ENCODE measurements around the gene DNAJC7.
A peak's percentile ranks its signal among the peaks of the same experiment; 100 is the strongest.
"Not testable (repeated sequence)": the region's sequence is repeated elsewhere in the genome, so short reads cannot be mapped to it uniquely, and the experiment has no call there.

The DNAJC7 gene

DNA sequence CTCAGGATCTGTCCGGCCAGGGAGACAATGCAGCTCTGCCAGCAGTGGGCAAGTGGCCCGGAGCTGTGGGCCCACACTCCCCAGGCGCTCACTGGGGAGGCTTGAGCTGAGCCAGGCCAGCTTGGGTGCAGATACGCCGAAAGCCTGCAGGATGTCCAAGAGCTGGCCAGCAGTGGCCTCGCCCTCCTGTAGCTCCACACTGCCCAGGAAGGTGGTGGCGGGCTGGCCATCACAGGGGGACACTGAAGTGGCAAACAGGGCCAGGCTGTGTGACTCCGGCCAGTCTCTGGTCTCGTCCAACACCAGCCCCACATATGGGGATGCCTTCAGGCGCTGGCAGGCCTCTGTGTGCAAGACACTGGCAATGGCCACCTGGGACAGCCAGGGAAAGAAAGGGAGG is 23.6 kb upstream of the DNAJC7 start:
- no peak for DNase-seq

DNA sequence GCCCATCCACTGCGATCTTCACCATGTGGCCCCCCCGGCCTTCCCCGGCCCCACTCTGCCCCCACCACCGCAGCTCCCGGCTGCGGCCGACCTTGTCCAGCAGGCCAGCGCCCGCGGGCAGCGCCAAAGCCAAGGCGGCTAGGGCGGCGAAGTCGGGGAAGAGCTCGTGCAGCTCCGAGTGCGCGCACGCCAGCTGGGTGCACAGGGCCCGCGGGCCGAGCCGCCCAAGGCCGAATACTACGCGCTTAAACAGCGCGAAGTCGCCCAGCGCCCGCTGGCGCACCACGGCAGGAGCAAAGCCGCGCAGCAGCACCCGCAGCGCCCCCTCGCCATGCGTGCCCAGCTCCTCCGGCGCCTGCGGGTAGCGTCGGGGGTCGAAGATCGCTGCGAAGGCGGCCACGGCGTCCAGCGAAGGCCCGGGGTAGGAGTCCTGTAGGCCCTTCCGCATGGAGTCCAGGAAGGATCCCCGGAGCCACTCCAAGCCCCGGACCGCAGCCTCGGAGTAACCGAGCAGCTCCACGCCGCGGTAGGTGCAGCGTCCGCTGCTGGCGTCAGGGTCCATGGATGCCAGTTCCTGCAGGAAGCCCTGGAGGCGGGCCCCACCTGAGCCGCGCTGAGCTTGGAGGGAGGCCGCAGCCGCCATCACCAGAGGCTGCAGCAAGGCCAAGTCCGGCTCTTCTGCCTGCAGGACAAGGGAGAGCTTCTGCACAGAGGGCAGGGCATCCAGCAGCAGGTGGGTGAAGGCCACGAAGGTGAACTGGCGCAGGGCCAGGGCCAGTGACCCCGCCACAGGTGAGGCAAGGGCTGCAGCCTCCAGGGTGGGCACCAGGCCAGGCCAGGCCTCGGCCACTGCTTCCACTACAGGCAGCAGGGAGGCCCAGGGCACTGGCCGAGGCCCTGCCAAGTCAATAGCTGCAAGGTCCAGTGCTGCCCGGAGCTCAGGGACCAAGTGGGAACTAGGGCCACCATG is 22.8 kb upstream of the DNAJC7 start:
- no peak for DNase-seq

DNA sequence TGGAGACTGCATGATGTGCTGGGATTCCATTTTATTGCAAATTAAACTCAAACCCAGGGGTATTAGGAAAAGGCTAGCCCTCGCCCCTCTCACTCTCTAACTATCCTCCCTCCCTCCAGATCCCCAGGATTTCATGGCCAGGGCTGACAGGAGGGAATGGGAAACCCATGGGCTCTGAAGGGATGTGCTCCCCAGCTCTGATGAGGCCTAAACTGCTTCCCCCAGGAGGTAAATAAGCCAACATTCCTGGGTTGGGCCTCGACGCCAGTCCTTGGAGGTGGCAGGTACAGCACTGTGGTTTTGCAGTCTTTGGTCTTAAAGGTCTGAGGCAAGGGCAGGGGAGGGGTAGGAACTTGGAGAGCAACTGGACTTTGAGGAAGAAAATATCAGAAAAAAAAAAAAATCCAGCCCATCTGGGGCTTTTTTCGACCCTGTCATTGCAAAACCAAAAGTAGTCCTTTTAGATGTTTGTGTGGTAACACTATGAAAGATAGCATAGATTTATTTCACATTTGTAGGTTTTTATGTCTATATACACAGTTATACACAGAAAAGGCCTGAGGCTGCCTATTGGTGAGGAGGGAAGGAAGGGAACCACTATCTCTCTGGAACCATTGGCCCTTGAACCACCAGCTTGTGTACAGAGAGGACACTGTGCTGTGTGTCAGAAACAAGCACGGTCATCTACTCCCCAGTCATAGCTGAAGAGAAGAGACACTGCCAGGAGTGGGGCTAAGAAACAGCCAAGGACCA is 21.2 kb upstream of the DNAJC7 start:
- peak; percentile 35 for DNase-seq

GRCh38 chr17:42034059-42034458 is 16.8 kb upstream of the DNAJC7 start:
- no peak for DNase-seq

GRCh38 chr17:42031584-42031983 is 14.3 kb upstream of the DNAJC7 start:
- no peak for DNase-seq

DNA sequence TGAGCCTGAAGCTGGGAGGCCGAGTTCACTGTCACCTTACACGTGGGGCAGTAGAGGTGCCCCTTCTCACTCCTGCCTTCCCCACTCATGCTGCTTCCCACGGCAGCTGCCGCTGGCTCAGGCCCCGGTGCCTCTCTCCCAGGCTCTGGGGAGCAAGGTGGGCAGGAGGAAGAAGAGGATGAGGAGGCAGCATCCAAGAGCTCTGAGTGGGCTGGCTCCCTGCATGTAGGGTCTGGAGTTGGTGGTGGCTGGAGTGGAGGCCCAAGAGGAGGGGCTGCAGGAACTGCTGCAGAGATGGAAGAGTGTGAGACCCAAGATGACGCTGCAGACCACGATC is 11.5 kb upstream of the DNAJC7 start:
- DNase-seq, result no peak

GRCh38 chr17:42027961-42028790 is 10.9 kb upstream of the DNAJC7 start:
- peak; percentile 26 for DNase-seq

- no peak for DNase-seq
These were observed 10.3 kb upstream of the DNAJC7 start for GRCh38 chr17:42027590-42027889.

GRCh38 chr17:42026857-42027589 is 9.8 kb upstream of the DNAJC7 start:
- DNase-seq, result no peak

DNA sequence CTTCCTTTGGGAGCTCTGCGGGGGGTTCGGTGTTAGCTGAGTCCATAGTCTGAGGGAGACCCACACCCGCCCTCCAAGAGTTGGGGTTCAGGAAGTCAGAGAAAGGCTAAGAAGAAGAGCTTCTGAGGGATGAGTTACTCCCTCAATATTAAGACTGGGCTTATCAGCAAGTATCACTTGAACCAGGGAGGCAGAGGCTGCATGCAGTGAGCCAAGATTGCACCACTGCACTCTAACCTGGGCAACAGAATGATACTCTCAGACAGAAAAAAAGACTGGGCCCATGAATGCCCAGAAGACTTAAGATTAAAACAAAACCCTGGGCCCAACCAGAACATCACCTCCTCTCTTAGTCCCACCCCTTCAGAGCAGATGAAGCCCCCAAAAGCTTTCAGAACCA is 8.7 kb upstream of the DNAJC7 start:
- no peak for DNase-seq

- no peak for DNase-seq
These were observed 7.9 kb upstream of the DNAJC7 start for GRCh38 chr17:42025191-42025579.

- peak; percentile 88 for DNase-seq
These were observed 6.5 kb upstream of the DNAJC7 start for GRCh38 chr17:42023524-42024349.

GRCh38 chr17:42020845-42021244 is 3.6 kb upstream of the DNAJC7 start:
- DNase-seq, result not testable (repeated sequence)

DNA sequence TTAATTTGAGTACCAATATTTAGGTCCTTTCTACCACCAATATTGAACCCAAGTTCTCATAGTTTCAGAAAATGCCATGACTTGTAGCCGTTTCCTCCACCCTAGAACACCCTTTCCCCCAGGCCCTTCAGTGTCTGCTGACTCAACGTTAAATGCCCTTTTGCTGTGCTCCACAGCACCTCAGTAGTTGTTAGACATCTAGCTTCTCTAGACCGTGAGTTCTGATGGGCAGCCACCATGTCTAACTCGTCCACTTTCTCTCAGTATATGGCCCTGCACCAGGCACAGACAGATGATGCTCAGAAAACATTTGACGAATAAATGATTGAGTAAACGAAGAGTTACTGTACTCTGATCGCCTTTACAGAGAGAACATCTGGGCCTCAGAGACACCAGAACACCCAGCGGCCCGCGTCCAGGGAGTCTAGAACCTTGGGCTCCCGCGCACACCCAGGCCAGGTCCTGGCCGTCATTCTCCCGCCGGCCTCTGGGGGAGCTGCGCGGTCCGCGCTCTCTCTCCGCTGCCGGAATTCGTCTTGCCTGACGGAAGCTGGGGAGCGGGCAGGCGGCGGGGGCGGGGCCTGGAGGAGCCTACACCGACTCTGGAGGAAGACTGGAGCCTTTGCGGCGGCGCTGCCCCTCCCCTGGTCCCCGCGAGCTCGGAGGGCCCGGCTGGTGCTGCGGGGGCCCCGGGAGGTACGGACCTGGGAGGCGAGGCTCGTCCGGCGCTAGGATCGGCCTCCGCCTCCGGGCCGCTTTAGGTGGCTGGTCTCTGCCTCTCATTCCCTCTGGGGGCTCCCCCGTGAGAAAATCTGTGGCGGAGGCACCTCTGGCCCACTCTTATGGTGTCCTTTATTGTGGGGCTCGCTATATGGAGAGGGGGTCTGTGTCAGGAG is 2.5 kb upstream of the DNAJC7 start, which contains the start of gene NKIRAS2:
TSS of gene NKIRAS2 (plus strand) at position 582 of the 896 bp plus-strand sequence. CDS start 1,488 bp downstream, outside the sequence.
- DNase-seq, result peak; percentile 94

- no peak for DNase-seq
These were observed 1.7 kb upstream of the DNAJC7 start for GRCh38 chr17:42018988-42019387.

GRCh38 chr17:42018339-42018738 is 1.1 kb upstream of the DNAJC7 start:
- DNase-seq, result no peak

DNA sequence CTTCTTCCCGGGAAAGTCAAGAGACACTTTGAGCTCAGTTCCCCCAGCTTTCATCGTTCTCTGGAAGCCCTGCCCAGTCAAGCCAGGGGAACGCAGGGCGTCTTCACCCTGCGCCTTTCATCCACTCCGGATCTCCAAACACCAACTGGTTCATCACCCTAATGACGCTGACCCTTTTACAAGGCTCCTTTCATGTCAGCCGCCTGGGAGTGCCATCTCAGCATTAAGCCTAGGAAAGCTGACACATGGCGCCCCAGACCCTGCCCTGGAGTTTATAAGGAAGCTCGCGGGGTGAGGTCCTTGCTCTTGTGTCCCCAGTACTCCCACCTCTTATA is 594 bp upstream of the DNAJC7 start:
- DNase-seq, result peak; percentile 49

DNA sequence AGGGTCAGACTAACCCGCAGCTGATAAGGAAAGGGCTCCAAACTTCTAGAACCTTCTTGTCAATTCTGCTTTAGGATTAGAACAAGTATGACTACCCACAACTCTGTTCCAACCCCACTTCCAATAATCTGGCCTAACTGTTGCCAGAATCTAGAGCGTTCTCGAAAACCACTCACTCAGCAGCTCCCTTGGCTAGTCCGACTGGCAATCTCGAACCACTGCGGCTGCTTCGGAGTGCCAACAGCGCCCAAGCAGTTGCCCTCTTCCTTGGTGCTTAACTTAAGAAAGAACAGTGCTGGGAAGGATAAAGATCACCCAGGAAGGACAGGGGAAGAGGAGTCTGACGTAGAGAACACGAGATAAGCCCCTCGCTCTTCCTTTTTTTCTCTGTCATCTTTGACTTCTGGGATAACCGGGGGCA is 818 bp downstream of the DNAJC7 start:
- peak; percentile 61 for DNase-seq

- not testable (repeated sequence) for DNase-seq
These were observed 3.5 kb downstream of the DNAJC7 start for GRCh38 chr17:42013740-42014139.

DNA sequence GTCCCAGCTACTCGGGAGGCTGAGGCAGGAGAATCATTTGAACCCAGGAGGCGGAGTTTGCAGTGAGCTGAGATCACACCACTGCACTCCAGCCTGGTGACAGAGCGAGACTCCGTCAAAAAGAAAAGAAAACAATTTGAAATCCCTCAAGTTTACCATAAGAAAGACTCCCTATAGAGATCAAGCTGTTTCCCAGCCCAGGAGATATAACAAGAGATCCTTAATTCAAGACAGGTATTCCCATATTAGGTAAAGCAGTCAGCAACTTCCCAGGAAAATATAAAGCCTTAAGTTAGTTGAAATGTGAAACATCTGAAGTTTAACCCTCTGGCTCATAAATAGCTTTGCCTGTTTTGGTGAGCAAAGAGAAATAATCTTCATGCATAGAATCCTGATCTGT is 4.9 kb downstream of the DNAJC7 start:
- not testable (repeated sequence) for DNase-seq

Data from inflammatory macrophage treated with lipopolysaccharide for 4 hours (primary cell).